ENCODE results near the gene KMT2B.

Gene KMT2B

DNA sequence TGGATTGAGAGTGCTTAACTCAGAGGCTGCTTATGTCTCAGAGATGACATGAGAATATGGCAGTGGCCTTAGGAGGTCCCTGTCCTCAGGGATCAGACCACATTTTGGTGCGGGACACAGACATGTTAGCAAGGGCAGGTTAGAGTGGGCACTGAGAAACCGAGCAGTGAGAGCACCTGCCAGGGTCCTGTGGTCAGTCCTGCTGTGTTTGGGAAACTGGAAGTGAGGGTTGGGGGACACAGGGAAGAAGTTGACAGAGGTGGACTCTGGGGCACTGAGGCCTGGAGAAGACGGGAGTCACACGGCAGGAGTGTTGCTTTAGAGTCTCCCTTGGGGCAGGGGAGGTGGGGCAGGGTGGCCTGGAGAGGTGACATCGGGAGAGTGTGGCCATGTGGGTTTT is 17.1 kb downstream of the KMT2B start:
- TF ChIP-seq, protein P1, sequence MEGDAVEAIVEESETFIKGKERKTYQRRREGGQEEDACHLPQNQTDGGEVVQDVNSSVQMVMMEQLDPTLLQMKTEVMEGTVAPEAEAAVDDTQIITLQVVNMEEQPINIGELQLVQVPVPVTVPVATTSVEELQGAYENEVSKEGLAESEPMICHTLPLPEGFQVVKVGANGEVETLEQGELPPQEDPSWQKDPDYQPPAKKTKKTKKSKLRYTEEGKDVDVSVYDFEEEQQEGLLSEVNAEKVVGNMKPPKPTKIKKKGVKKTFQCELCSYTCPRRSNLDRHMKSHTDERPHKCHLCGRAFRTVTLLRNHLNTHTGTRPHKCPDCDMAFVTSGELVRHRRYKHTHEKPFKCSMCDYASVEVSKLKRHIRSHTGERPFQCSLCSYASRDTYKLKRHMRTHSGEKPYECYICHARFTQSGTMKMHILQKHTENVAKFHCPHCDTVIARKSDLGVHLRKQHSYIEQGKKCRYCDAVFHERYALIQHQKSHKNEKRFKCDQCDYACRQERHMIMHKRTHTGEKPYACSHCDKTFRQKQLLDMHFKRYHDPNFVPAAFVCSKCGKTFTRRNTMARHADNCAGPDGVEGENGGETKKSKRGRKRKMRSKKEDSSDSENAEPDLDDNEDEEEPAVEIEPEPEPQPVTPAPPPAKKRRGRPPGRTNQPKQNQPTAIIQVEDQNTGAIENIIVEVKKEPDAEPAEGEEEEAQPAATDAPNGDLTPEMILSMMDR (IDR thresholded peaks at IDR 0.05; ENCODE audit: low read depth, low read length, missing control alignments), result no peak
- H3K4me3 ChIP-seq (ENCODE audit: low read depth, low read length), result no peak overlapping the region
- in situ Hi-C loops (cut with HindIII; ENCODE audit: low sequenced_read_pairs), result no loop called here
- DNase-seq (ENCODE audit: low read depth), result no peak

DNA sequence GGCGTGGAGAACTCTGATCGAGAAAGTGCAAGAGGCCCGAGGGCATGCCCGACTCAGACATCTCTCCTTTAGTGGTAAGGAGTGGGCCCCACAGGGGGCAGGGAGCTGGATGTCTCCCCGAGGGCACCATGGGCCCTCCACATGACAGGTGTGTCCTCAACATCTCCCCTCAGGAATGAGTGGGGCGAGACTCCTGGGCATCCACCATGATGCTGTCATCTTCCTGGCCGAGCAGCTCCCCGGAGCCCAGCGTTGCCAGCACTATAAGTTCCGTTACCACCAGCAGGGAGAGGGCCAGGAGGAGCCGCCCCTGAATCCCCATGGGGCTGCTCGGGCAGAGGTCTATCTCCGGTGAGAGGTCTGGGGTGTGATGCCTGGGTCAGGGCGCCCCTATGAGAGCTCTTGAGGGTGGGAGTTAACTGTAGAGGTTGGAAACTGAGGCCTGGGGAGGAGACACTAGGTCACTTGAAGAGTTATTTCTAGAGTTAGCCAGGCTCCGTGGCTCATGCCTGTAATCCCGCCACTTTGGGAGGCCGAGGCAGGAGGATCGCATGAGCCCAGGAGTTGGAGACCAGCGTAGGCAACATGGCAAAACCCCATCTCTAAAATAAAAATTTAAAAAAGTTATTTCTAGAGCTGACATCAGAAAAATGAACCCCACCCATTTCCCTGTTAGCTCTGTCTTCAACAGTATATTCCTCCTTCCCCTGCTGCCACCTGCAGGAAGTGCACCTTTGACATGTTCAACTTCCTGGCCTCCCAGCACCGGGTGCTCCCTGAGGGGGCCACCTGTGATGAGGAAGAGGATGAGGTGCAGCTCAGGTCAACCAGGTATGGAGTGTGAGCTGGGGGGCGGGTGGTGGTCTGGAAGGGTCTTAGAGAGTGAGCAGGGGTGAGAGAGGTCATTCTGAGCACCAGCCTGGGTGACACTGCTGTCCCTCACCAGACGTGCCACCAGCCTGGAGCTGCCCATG is 19.4 kb downstream of the KMT2B start:
- H3K4me3 ChIP-seq (ENCODE audit: low read depth, low read length), result no peak overlapping the region
- in situ Hi-C loops (cut with HindIII; ENCODE audit: low sequenced_read_pairs), result no loop called here
- no peak for DNase-seq (ENCODE audit: low read depth)
- TF ChIP-seq, protein P1 (IDR thresholded peaks at IDR 0.05; ENCODE audit: low read depth, low read length, missing control alignments), result peak; percentile 9

DNA sequence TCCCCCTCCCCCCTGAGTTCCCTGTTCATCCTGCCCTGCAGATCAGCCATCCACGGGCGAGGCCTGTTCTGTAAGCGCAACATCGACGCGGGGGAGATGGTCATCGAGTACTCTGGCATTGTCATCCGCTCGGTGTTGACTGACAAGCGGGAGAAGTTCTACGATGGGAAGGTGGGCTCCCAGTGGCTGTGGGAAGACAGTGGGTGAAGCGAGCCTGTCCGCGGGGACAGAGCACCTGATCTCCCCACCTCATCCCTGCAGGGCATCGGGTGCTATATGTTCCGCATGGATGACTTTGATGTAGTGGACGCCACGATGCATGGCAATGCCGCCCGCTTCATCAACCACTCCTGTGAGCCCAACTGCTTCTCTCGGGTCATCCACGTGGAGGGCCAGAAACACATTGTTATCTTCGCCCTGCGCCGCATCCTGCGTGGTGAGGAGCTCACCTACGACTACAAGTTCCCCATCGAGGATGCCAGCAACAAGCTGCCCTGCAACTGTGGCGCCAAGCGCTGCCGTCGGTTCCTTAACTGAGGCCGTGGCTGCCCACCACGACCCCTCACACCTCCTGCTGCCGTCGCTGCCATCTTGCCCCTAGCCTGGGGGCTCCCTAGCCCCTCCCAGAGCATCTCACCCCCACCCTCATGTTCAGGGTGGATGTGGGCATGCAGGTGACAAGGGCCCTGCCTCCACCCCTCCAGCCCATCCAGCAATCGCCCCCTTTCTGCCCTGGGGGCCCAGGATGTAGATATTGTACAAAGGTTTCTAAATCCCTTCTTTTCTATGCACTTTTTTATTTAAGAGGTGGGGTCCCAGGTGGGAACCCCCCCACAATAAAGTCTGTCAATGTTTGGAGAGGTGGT is 20.5 kb downstream of the KMT2B start:
- no peak overlapping the region for H3K4me3 ChIP-seq (ENCODE audit: low read depth, low read length)
- DNase-seq (ENCODE audit: low read depth), result no peak
- TF ChIP-seq, protein P1 (IDR thresholded peaks at IDR 0.05; ENCODE audit: low read depth, low read length, missing control alignments), result no peak
- in situ Hi-C loops (cut with HindIII; ENCODE audit: low sequenced_read_pairs), result no loop called here

DNA sequence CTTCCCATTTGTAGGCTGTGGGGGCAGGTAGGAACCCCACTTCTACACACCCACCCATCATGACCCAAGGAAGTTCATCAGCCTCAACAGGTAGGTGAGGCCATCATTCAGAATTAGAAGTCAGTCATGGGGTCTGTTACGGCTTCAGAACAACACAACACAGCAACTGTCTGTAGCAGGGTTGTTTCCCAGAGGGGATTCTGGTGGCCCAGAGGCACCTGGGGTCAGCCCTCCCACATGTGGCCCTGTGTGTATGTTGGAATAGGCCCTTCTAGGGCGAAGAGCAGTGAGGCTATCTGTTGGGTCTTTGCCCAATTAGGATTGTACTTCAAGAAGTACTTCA is 21.1 kb downstream of the KMT2B start:
- no peak for DNase-seq (ENCODE audit: low read depth)
- TF ChIP-seq, protein P1 (IDR thresholded peaks at IDR 0.05; ENCODE audit: low read depth, low read length, missing control alignments), result no peak
- in situ Hi-C loops (cut with HindIII; ENCODE audit: low sequenced_read_pairs), result no loop called here
- no peak overlapping the region for H3K4me3 ChIP-seq (ENCODE audit: low read depth, low read length)

DNA sequence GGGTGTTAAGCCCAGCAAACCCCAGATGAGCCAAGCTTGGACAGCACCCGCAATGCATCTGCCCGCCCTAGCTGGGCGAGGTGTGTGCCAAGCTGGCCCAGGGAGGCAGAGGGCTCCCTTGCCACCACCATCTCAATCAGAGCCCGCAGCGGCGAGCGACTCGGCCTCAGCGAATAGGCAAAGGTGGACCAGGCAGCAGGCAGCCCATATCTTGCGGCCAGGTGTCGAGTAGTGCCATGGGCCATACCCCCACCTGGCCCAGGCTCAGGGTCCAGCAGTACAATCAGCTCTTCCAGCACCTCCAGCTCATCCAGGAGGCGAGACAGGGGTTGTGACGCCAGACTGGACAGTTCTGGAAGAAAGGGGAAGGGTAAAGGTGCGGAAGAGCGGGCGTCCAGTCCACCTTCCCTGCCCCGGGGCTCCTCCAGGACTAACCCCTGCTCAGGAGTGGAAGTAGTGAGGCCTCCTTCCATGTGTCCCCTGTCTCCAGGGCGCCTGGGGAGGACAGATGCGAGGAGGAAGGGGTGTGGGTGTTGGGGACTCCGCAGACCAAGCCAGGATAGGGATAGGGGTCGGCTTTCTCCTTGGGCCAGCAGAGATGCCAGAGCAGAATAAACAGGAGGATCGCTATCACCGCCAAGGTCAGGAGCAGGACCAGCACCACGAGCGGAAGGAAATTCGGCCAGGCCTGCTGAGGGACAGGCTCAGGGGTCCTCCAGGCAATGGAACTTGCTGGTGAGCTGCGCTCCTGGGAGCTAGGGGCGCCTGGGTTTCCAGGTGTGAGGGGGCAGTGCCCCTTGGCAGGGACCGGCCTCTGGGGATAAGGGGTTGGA is 21.7 kb downstream of the KMT2B start:
- DNase-seq (ENCODE audit: low read depth), result no peak

More for the DNA sequence above, 21.7 kb downstream of the KMT2B start:
- peak overlapping the region; percentile 55 for H3K4me3 ChIP-seq (ENCODE audit: low read depth, low read length)
- in situ Hi-C loops (cut with HindIII; ENCODE audit: low sequenced_read_pairs), result no loop called here
- TF ChIP-seq, protein P1 (IDR thresholded peaks at IDR 0.05; ENCODE audit: low read depth, low read length, missing control alignments), result no peak
